H9 (cell line): ENCODE results near the gene ZFPM1. TPM values are rescaled to one million over a fixed set of nuclear protein-coding genes. Genes with fewer than 3 reads are reported as not detected.

Experiments used
- DNase-seq: peaks from one replicate; pipeline ENCODE4 v3.0.0-alpha.2; 2017
- H2AFZ ChIP-seq: one replicate; pipeline ENCODE4 v1.6.1; 2013; ENCODE audit warnings: mild to moderate bottlenecking, low read length, control low read depth, moderate library complexity
- H2AK5ac ChIP-seq: 2 replicates; pipeline ENCODE4 v1.6.1; 2013; ENCODE audit warnings: low read length, control low read depth, mixed read lengths; ENCODE audit not compliant: insufficient read length
- H2BK120ac ChIP-seq: one replicate; pipeline ENCODE4 v1.6.1; 2013; ENCODE audit warnings: low read depth, mild to moderate bottlenecking, low read length, control low read depth, inconsistent platforms; ENCODE audit not compliant: poor library complexity, severe bottlenecking
- H2BK12ac ChIP-seq: 2 replicates; pipeline ENCODE4 v1.6.1; 2013; ENCODE audit warnings: low read length, control low read depth, mixed read lengths, low read depth; ENCODE audit not compliant: insufficient read length
- H2BK15ac ChIP-seq: 2 replicates; pipeline ENCODE4 v1.6.1; 2013; ENCODE audit warnings: low read depth, low read length, control low read depth
- H2BK20ac ChIP-seq: one replicate; pipeline ENCODE4 v1.6.1; 2013; ENCODE audit warnings: low read depth, mild to moderate bottlenecking, low read length, control low read depth, inconsistent platforms; ENCODE audit not compliant: poor library complexity, severe bottlenecking
- H2BK5ac ChIP-seq: 2 replicates; pipeline ENCODE4 v1.6.1; 2013; ENCODE audit warnings: low read length, control low read depth, mixed read lengths; ENCODE audit not compliant: insufficient read length
- H3K14ac ChIP-seq: 2 replicates; pipeline ENCODE4 v1.6.1; 2013; ENCODE audit warnings: low read length, control low read depth; ENCODE audit not compliant: insufficient read depth
- H3K18ac ChIP-seq: 2 replicates; pipeline ENCODE4 v1.6.1; 2013; ENCODE audit warnings: low read depth, mild to moderate bottlenecking, mixed read lengths, low read length, control low read depth; ENCODE audit not compliant: insufficient read length
- H3K23ac ChIP-seq: 2 replicates; pipeline ENCODE4 v1.6.1; 2013; ENCODE audit warnings: low read length, control low read depth, mixed read lengths, low read depth; ENCODE audit not compliant: insufficient read length
- H3K23me2 ChIP-seq: 2 replicates; pipeline ENCODE4 v1.6.1; 2013; ENCODE audit warnings: low read depth, mild to moderate bottlenecking, mixed read lengths, low read length, control low read depth; ENCODE audit not compliant: insufficient read length, poor library complexity, severe bottlenecking
- H3K27ac ChIP-seq: 2 replicates; pipeline ENCODE4 v1.5.1; 2013; ENCODE audit warnings: low read length, control low read depth, mixed read lengths, low read depth; ENCODE audit not compliant: insufficient read length
- H3K27me3 ChIP-seq: 2 replicates; pipeline ENCODE4 v1.6.1; 2013; ENCODE audit warnings: low read length, control low read depth, inconsistent platforms; ENCODE audit not compliant: insufficient read depth
- H3K4ac ChIP-seq: 2 replicates; pipeline ENCODE4 v1.6.1; 2013; ENCODE audit warnings: low read depth, mild to moderate bottlenecking, control low read depth, inconsistent platforms, low read length, moderate library complexity
- H3K4me1 ChIP-seq: 2 replicates; pipeline ENCODE4 v1.6.1; 2013; ENCODE audit warnings: low read length, control low read depth, inconsistent platforms; ENCODE audit not compliant: insufficient read depth
- H3K4me2 ChIP-seq: 2 replicates; pipeline ENCODE4 v1.6.1; 2013; ENCODE audit warnings: low read length, control low read depth, mixed read lengths; ENCODE audit not compliant: insufficient read length, insufficient read depth
- H3K56ac ChIP-seq: 2 replicates; pipeline ENCODE4 v1.6.1; 2013; ENCODE audit warnings: low read depth, mild to moderate bottlenecking, mixed read lengths, low read length, control low read depth; ENCODE audit not compliant: insufficient read length
- H3K79me1 ChIP-seq: 2 replicates; pipeline ENCODE4 v1.6.1; 2013; ENCODE audit warnings: low read depth, mild to moderate bottlenecking, moderate library complexity, low read length, control low read depth, inconsistent platforms; ENCODE audit not compliant: insufficient read depth, poor library complexity, severe bottlenecking
- H3K79me2 ChIP-seq: 2 replicates; pipeline ENCODE4 v1.6.1; 2013; ENCODE audit warnings: low read length, control low read depth, inconsistent platforms; ENCODE audit not compliant: insufficient read depth
- H3K9ac ChIP-seq: 2 replicates; pipeline ENCODE4 v1.6.1; 2013; ENCODE audit warnings: low read length, control low read depth, mixed read lengths; ENCODE audit not compliant: insufficient read length; ENCODE audit errors: extremely low read depth
- H3K9me3 ChIP-seq: one replicate; pipeline ENCODE4 v1.6.1; 2013; ENCODE audit warnings: low read depth, low read length, inconsistent platforms; ENCODE audit not compliant: control insufficient read depth
- H3T11ph ChIP-seq: one replicate; pipeline ENCODE4 v1.6.1; 2013; ENCODE audit warnings: mild to moderate bottlenecking, low read length, control low read depth, inconsistent platforms
- H4K20me1 ChIP-seq: one replicate; pipeline ENCODE4 v1.6.1; 2013; ENCODE audit not compliant: control insufficient read depth, insufficient read length, insufficient read depth
- H4K5ac ChIP-seq: 2 replicates; pipeline ENCODE4 v1.6.1; 2013; ENCODE audit warnings: low read depth, mild to moderate bottlenecking, mixed read lengths, low read length, control low read depth; ENCODE audit not compliant: insufficient read length
- H4K8ac ChIP-seq: replicated peaks from 2 replicates; pipeline ENCODE4 v1.6.1; 2013; ENCODE audit warnings: low read length, control low read depth, mixed read lengths, low read depth; ENCODE audit not compliant: insufficient read length
- H4K91ac ChIP-seq: 2 replicates; pipeline ENCODE4 v1.6.1; 2013; ENCODE audit warnings: low read depth, mild to moderate bottlenecking, moderate library complexity, mixed read lengths, low read length, control low read depth; ENCODE audit not compliant: insufficient read length
- H3K27ac Mint-ChIP-seq, 3 experiments: 2 replicates in 2 of 3; 3 replicates in 1 of 3; pipeline ENCODE4 v1.8.0; 2020 to 2021; ENCODE audit warnings: mixed read lengths in 3 of 3, mild to moderate bottlenecking in 1 of 3, moderate library complexity in 1 of 3
- H3K27me3 Mint-ChIP-seq: 2 replicates; pipeline ENCODE4 v1.8.0; 2021; ENCODE audit warnings: low read depth, mild to moderate bottlenecking, moderate library complexity, mixed read lengths
- H3K36me3 Mint-ChIP-seq, 3 experiments: 2 replicates in 2 of 3; 3 replicates in 1 of 3; pipeline ENCODE4 v1.8.0; 2020 to 2021; ENCODE audit warnings: low read depth in 3 of 3, mixed read lengths in 3 of 3; ENCODE audit not compliant: insufficient read depth in 1 of 3
- H3K4me1 Mint-ChIP-seq, 2 experiments: 2 replicates each; pipeline ENCODE4 v1.8.0; 2020; ENCODE audit warnings: mixed read lengths in 2 of 2
- H3K4me3 Mint-ChIP-seq, 2 experiments: 2 replicates in 1 of 2; 3 replicates in 1 of 2; pipeline ENCODE4 v1.8.0; 2020 to 2021; ENCODE audit warnings: mild to moderate bottlenecking in 2 of 2, mixed read lengths in 2 of 2, moderate library complexity in 1 of 2
- H3K9me3 Mint-ChIP-seq, 2 experiments: 2 replicates in 1 of 2; 3 replicates in 1 of 2; pipeline ENCODE4 v1.8.0; 2020; ENCODE audit warnings: mild to moderate bottlenecking in 2 of 2, mixed read lengths in 2 of 2, moderate library complexity in 1 of 2
- CTCF ChIP-seq: fragments of 200-600 bp; sonication (generic); conservative IDR thresholded peaks from 3 replicates; pipeline ENCODE4 v1.8.0; 2021; ENCODE audit warnings: antibody characterized with exemption, mild to moderate bottlenecking
- WGBS: extraction: QIAGEN DNeasy Blood & Tissue Kit; methylation state at CpG from one replicate; pipeline ENCODE4 v1.1.7; 2013; ENCODE audit warnings: missing lambda C conversion rate, low lambda C conversion rate, mixed read lengths; ENCODE audit not compliant: insufficient read length; ENCODE audit errors: extremely low coverage; 5-methylcytosine and 5-hydroxymethylcytosine counted together
- total RNA-seq: library from RNA; stranded (reverse); gene quantifications from 2 replicates; pipeline ENCODE4 v1.2.1, GENCODE V29; 2021

Gene ZFPM1
- total RNA-seq, 1 experiment from 2014 or later = 3.6 TPM

GRCh38 chr16:88549671-88550245 lies 96.7 kb downstream of the ZFPM1 start:
- Histone ChIP-seq H2BK15ac (no peak overlapping the region), H3K23ac (no peak overlapping the region), H3K79me1 (no peaks in the 10 kb centered on the region), H2BK20ac (no peak overlapping the region), H3K9me3 (no peaks in the 10 kb centered on the region), H2AK5ac (no peak overlapping the region), H3K4me1 (no peaks in the 10 kb centered on the region), H2BK12ac (no peak overlapping the region), H4K5ac (no peak overlapping the region), H3K4ac (no peak overlapping the region), H3K79me2 (no peaks in the 10 kb centered on the region), H3K56ac (no peak overlapping the region), H3K14ac (no peak overlapping the region), H2BK120ac (no peak overlapping the region), H3T11ph (no peak overlapping the region), H3K23me2 (no peaks in the 10 kb centered on the region), H4K20me1 (no peaks in the 10 kb centered on the region), H3K9ac (no peak overlapping the region), H2BK5ac (no peak overlapping the region), H3K27me3 (no peaks in the 10 kb centered on the region; the same call in 1 of the 2 replicates), H3K18ac (no peak overlapping the region), H4K91ac (no peak overlapping the region), H4K8ac (no peak overlapping the region), H3K4me2 (no peak overlapping the region), H3K27ac (no peak overlapping the region), H2AFZ (no peak overlapping the region)
- Mint-ChIP-seq H3K27ac (no peak overlapping the region; a peak in 1 of 7 replicates), H3K9me3 (no peaks in the 10 kb centered on the region; a peak in 2 of 5 replicates), H3K4me3 (no peak overlapping the region), H3K27me3 (peaks cover 40% of the 10 kb centered on the region), H3K4me1 (peaks cover 4 to 22% of the 10 kb centered on the region in 2 experiments; a peak in 3 of 4 replicates), H3K36me3 (no peaks in the 10 kb centered on the region)
- DNase-seq = no peak
- no CpG with 5 or more reads among the region's 12 CpGs for WGBS
- no peak for TF ChIP-seq CTCF
